CD4-positive, alpha-beta T cell treated with Interleukin-17A for 1 hour (primary cell): ENCODE results near the gene SYNGR3.
"Not testable (repeated sequence)": the region's sequence is repeated elsewhere in the genome, so short reads cannot be mapped to it uniquely, and the experiment has no call there.

Experiments
- DNase-seq: peaks from one replicate; pipeline ENCODE4 v3.0.0-alpha.2; 2020

SYNGR3 gene

DNA sequence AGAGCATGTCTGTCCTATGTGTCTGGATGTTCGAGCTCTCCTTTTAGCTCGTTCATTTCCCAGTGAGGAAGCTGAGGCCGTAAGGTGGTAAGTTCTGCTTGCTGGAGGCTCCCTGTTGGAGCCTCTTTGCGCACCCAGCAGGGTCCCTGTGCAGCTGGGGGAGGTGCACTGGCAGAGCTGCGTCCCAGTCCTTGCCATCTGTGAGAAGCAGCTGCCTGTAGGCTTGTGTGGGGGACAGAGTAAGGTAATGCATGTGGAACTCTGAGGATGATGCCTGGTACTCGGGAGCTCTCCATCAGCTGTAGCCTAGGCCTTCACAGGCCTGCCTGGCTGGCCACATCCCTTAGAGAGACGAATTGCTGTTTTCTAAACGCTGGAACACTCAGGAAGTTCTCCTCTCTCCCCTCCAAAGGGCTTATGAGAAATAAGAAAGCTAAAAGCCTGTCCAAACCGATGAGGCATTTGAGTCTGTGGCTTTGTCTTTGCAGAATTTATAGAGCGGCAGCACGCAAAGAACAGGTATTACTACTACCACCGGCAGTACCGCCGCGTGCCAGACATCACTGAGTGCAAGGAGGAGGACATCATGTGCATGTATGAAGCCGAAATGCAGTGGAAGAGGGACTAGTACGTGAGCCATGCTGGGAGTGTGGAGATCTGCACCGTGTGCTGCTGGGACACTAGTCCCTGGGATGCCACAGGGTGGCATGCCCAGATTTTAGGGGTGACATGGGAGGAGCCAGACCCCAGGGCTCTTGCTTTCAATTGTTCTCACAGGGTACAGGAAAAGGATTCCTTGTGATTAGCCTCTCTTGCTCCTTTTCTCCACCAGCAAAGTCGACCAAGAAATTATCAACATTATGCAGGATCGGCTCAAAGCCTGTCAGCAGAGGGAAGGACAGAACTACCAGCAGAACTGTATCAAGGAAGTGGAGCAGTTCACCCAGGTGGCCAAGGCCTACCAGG lies 28.8 kb upstream of the SYNGR3 start:
- DNase-seq: peak; percentile 49

DNA sequence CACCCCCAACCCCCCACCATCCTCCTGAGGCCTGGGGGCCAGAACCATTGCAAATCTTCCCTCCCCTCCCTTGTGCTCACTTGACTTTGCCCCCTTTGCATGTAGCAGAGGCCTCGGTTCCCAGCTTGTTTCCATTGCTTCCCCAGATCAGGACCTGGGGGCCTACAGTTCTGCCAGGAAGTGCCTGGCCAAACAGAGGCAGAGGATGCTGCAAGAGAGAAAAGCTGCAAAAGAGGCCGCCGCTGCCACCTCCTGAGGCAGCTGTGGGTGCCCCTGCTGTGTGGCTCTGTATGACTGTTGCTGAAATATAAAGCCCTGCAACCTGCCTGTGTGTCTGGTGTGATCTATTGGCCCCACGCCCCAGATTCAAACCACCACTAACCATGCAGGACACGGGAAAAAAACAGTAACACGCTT lies 28.1 kb upstream of the SYNGR3 start:
- no peak for DNase-seq

DNA sequence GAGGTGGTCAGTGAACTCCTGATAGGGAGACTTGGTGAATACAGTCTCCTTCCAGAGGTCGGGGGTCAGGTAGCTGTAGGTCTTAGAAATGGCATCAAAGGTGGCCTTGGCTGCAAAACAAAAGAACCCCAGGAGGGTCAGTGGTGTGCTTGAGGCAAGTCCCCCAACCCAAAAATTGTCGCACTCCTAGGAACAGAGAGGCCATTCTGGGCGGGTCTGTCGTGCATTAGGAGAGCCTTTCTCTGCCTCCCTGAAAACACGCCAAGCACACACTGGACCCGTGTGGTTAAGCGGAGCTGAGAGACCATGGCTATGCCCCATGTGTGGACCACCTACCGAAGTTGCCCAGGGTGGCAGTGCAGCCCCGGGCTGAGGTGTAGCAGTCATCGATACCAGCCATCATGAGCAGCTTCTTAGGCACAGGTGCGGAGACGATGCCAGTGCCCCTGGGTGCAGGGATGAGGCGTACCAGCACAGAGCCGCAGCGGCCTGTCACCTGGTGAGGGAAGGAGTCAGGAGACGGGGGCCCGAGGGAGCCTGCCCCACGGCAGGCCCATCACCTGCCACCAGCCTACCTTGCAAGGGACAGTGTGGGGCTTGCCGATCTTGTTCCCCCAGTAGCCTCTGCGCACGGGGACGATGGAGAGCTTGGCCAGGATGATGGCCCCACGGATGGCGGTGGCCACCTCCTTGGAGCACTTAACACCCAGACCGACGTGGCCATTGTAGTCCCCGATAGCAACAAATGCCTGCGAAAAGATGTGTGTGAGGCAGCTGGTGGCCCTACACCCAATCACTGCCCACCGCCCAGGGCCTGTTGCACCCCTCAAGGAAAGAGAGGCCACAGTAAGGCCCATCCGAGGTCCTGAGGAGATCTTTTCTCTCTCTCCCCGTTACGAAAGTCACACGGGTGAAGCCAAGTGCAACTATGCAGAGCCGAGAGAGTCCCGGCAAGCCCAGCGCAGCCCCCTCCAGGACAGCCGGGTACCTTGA lies 27.3 kb upstream of the SYNGR3 start:
- not testable (repeated sequence) for DNase-seq

DNA sequence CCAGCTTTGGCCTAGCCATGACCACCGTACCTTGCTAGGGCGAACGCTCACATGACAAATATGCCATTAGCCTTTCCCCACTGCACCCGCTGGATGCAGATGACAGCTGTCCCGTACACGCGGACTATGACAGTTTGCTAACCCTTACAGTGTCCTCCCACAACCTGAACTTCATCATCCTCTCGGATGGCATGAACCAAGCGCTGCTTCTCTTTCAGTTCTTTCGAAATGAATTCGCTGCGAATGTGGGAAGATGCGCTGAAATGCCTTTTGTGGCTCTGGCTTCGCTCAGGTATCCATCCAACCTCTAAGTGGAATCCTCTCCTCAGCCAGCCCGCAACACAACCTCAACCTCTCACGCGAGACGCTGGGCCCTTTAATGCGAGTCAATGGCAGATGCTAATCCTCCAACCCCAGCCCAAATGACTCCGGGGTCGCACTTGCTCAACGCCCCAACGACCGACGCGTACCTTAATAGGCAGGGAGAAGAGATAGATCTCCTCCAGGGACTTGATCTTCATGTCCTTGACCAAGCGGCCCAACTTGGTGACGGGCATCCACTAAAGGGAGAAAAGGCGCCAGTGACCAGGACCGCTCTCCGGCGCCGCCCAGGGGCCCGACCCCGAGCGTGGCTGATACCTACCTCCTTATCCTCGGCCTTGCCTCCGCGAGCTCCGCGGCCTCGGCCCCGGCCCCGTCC lies 25.8 kb upstream of the SYNGR3 start:
- peak; percentile 57 for DNase-seq

DNA sequence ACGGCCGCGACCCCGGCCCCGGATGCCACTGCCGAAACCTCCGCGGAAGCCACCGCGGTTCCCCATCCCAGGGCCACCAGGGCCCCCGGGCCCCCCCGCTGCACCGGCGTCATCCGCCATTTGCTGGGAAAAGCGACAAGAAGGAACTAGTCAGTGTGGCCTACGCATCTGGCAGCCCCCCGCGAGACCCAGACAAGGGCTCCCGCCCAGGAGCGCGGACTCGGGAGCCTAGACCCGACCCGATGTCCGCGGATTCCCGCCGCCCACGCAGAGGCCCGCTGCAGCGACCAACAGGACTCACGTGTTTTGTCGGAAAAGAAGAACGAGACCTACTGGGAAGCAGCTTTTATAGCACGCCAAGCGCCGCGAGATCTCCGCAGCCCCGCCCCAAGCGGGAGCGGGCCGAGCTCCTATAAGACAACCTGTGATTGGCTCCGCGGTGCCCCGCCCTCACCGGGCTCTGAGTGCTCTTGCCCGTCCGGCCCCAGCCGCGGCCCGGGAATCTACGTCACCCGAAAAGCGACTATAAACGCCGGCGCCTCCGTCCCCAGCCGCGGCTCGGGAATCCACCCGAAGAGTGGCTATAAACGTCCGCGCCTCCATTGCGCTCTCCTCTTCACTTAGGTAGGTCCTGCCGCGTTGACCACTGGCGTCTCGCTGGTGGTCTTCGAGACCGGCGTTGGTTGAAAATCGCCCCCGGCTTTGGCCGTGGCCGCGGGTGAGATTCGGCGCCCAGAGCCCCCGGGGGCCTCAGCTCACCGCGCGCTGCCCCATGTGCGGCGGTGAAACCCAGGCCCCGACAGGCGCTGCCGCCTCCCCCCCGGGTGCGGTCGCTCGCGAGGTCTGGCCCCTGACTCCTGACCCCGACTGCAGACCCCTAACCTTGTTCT lies 25.0 kb upstream of the SYNGR3 start, which contains the start of gene RPS2:
RPS2 (minus strand) TSS at position 321 of the 890 bp plus-strand sequence; CDS start at position 120, 201 bp downstream.
- peak; percentile 99 for DNase-seq

DNA sequence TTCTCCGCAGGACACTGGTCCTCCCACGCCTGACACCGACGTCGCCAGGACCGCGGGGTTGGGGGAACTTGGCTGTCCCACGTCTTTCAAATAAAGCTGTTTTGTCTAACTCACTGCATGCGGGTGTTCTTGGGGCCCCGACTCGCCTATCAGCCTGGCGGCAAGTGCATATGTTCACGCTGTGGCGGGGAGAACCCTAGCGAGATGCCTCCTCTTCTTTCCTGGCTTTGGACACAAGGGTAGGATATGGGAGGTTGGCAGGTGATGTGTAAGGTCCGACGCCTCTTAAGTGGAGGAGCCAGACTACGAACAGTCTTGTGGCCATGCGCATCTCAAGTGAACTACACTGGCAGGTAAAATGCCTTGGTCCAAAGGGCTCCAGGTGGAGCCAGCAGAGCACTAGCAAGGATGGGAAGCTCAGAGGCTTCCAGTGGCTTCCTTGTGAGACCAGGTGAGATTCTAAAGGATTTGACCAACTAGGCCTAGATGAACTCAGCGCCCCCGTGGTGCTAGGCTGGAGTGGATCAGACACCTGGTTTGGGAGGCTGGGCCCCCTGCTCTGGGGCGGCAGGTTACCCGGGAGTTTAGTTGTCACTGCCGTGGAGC lies 24.3 kb upstream of the SYNGR3 start:
- DNase-seq: no peak

DNA sequence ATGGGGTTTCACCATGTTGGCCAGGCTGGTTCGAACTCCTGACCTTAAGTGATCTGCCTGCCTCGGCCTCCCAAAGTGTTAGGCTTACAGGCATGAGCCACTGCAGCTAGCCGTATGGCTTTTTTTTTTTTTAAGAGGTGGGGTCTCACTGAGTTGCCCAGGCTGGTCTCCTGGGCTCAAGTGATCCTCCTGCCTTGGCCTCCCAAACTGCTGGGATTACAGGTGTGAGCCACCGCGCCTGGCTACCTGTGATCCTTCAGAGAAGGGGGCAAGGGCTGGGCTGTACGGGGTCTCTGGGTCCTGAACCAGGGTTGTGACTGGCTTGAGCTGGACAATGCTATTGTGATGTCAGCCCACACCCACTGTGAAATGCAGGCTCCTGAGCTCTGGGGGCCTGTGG lies 23.3 kb upstream of the SYNGR3 start, which contains the start of gene RNF151:
RNF151 (plus strand) TSS at position 397 of the 400 bp plus-strand sequence. CDS start 26 bp downstream, outside the sequence.
- no peak for DNase-seq

DNA sequence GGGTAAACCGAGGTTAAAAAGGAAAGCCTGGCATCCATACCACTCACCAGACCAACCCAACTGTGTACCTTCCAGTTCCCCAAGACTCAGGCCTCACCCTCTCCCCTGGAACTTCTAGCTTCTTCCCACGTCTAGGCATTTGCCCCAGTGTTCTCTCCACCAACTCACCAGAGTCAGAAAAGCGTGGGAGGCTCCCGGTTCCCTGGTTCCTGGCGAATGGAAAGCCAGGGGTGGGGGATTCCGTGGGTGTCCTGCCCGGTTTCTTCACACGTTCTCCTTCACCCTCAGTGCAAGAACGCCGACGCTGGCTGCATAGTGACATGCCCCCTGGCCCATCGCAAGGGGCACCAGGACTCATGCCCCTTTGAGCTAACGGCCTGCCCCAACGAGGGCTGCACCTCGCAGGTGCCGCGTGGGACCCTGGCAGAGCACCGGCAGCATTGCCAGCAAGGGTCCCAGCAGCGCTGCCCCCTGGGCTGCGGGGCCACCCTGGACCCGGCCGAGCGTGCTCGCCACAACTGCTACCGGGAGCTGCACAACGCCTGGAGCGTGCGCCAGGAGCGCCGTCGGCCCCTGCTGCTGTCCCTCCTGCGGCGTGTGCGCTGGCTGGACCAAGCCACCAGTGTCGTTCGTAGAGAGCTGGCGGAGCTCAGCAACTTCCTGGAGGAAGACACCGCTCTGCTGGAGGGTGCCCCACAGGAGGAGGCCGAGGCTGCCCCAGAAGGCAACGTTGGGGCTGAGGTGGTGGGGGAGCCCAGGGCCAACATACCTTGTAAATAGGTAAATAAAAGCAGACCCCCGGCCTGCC lies 21.4 kb upstream of the SYNGR3 start:
- DNase-seq: no peak

DNA sequence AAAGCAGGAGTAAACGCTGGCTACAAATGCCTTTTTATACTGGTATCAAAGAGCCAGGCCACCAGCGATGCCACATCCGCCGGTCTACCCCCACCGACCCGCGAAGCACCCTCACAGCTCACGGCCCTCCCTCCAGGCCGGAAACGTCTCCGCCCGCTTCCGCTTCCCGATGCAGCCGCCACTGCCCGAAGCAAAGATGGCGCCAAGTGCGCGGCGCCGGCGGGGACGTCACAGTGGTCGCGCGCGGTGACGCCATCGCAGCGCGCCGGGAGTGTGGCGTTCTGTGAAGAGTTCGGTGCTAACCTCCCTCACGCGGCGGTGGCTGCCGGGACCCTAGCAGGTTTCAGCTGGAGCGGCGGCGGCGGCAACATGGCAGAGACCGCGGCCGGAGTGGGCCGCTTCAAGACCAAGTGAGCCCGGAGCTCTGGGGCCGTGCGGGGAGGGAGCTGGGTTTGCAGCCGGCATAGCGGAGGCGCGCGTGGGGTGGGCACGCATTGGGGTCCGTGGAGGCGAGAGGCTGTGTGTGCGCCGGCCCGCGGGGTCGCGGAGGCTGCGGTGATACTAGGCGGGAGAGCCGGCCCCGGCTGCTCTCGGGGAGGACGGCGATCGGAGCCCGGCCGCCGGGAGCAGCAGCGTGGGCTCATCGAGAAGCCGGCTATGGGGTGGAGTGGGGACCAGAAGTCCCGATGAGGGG lies 17.8 kb upstream of the SYNGR3 start, which contains the start of gene TBL3:
TBL3 (plus strand) TSS at position 258 of the 694 bp plus-strand sequence; CDS start at position 370, 112 bp downstream.
- DNase-seq: peak; percentile 97

DNA sequence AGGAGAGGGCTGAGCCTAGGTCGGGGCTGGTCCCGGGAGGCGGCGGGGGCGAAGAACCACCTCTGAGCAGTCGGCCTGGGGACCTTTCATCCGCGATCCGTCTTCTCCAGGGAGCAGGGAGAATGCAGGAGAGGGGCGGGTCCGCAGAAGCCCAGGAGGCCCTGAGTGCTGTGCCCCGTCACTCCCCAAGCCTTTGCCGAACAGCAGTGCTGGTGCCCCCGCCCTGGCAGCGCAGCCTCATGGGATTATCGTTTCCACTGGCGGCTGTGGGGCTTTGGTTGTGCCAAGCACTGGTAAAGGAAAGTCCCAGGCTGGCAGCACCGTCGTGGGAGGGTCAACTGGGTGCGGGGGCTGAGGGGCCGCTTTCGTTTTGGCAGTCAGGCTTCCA lies 17.3 kb upstream of the SYNGR3 start:
- DNase-seq: no peak

DNA sequence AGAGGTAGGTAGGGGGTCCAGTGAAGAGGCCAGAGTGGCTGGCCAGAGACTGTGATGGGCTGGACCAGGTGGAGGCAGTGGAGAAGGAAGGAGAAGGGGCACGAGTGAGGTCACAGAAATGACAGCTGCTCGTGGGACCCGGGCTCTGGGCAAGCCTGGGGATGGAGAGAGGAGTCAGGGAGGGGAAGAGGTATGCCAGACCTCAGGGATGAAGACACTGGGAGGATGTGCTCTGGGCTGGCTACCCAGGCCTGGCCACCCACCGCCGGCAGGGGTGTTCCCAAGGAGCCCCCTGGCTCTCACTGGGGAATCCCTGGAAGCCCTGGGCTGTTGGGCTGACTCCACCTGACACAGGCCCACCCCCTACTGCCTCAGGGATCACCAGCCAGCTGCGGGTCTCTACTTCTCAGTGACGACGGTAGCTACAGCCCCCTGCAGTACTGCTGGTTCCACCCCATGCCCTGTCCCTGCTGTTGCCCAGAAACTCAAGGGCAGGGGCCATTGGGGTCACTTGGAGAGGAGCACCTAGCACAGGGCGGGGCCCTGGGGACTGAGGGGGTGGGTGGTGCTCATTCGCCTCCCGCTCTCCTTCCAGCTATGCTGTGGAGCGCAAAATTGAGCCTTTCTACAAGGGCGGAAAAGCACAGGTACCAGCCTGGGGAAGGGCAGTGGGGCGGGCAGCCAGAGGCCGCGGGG lies 16.2 kb upstream of the SYNGR3 start:
- DNase-seq: no peak

DNA sequence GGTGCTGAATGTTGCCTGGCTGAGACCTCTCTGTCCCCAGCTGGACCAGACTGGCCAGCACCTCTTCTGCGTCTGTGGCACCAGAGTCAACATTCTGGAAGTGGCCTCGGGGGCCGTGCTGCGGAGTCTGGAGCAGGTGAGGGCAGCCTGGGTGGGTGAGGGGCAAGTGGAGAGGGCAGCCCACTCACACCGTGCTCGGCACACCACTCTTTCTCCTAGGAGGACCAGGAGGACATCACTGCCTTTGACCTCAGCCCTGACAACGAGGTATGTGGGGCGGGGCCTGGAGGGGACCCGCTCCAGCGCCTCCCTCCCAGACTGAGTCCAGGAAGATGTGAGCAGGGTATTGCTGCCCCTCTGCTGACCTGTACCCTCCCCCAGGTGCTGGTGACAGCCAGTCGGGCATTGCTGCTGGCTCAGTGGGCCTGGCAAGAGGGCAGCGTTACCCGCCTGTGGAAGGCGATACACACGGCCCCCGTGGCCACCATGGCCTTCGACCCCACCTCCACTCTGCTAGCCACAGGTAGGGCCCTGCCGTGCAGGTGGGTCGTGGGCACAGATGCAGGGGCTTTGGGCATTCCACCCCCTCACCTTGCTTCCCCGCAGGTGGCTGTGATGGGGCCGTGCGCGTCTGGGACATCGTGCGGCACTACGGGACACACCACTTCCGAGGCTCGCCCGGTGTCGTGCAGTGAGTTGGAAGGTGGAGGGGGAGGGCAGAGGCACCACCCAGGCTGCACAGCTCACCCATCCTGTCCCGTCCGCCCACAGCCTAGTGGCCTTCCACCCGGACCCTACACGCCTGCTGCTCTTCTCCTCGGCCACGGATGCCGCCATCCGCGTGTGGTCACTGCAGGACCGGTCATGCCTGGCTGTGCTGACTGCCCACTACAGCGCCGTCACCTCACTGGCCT lies 15.4 kb upstream of the SYNGR3 start:
- no peak for DNase-seq

DNA sequence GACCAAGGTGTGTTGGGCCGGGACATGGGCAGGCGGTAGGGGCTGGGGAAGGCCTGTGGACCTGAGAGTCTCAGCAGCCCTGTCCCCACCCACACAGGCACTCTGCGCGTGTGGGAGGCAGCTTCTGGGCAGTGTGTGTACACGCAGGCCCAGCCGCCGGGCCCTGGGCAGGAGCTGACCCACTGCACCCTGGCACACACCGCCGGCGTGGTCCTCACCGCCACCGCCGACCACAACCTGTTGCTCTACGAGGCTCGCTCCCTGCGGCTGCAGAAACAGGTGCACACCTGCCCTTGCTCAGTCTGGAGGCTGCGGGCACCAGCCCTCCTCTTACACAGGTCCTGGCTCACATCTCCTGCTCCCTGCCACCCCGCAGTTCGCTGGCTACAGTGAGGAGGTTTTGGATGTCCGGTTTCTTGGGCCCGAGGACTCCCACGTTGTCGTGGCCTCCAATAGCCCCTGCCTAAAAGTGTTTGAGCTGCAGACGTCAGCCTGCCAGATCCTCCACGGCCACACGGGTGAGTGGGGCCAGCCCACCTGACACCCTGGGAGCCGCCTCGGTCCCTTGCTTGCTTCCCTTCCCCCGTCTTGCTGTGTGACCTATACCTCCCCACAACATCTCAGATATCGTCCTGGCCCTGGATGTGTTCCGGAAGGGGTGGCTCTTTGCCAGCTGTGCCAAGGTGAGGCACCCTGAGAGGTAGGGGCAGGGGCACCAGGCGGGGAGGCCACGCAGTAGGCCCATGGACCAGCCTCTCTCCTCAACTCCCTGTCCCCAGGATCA lies 14.1 kb upstream of the SYNGR3 start:
- no peak for DNase-seq

DNA sequence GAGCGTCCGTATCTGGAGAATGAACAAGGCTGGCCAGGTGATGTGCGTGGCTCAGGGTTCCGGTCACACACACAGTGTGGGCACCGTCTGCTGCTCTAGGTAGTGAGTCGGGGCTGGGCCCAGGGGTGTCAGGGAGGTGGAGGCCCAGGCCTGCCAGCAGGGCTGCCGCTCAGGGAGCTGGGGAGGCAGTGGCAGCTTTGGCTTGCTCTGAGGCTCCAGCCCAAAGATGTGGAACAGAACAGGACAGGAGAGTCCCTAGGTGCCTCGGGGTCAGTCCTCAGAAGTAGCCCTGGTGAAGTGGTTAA lies 13.6 kb upstream of the SYNGR3 start:
- no peak for DNase-seq

DNA sequence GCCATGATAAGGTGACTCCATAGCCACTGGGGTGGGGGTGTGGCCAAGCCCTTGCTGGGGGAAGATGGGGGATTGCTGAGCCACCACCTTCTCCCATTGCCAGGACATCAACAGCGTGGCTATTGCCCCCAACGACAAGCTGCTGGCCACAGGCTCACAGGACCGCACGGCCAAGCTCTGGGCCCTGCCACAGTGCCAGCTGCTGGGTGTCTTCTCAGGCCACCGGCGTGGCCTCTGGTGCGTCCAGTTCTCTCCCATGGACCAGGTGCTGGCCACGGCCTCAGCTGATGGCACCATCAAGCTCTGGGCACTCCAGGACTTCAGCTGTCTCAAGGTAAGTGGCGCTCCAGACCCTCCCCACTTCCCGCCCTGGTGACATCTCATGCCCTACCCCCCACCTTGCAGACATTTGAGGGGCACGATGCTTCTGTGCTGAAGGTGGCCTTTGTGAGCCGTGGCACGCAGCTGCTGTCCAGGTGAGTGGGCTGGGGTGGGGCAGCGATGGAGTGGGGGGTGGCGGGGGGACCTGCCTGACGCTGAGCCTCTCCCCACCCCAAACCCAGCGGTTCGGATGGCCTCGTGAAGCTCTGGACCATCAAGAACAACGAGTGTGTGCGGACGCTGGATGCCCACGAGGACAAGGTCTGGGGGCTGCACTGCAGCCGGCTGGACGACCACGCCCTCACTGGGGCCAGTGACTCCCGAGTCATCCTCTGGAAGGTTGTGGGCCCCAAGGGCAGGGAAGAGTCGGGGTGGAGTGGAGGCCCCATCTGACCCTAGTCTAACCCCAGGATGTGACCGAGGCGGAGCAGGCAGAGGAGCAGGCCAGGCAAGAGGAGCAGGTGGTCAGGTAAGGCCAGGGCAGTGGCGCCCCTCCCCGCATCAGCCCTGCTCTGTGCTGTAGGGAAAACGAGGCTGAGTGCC lies 12.6 kb upstream of the SYNGR3 start:
- no peak for DNase-seq

DNA sequence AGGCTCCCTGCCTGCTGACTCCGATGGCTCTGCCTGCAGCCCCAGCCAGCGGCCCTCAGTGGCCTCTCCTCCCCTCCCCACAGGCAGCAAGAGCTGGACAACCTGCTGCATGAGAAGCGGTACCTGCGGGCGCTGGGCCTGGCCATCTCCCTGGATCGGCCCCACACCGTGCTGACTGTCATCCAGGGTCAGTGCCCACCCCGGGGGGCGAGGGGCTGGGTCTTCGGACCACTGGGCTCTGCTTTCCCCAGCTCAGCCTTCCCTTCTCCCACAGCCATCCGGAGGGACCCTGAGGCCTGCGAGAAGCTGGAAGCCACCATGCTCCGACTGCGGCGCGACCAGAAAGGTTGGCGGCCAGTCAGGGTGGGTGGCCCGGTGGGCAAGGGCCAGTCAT lies 11.9 kb upstream of the SYNGR3 start:
- no peak for DNase-seq
